Mesendoderm (in vitro differentiated cells): Measurements from ENCODE around the gene AMIGO2.
"Not testable (repeated sequence)": the region's sequence is repeated elsewhere in the genome, so short reads cannot be mapped to it uniquely, and the experiment has no call there.

Source experiments
- DNase-seq: peaks from one replicate; pipeline ENCODE4 v3.0.0; 2013
- H2AK5ac ChIP-seq: 2 replicates; pipeline ENCODE4 v1.6.1; 2013; ENCODE audit warnings: low read length, inconsistent platforms
- H2BK120ac ChIP-seq: 2 replicates; pipeline ENCODE4 v1.6.1; 2013; ENCODE audit warnings: low read depth, mild to moderate bottlenecking, low read length, moderate library complexity, mixed read lengths
- H2BK15ac ChIP-seq: replicated peaks from 2 replicates; pipeline ENCODE4 v1.6.1; 2013; ENCODE audit warnings: low read depth, mild to moderate bottlenecking, moderate library complexity
- H2BK5ac ChIP-seq: 2 replicates; pipeline ENCODE4 v1.6.1; 2013; ENCODE audit warnings: low read length, inconsistent platforms
- H3K18ac ChIP-seq: 2 replicates; pipeline ENCODE4 v1.6.1; 2013; ENCODE audit warnings: mild to moderate bottlenecking, low read length, mixed read lengths
- H3K23ac ChIP-seq: one replicate; pipeline ENCODE4 v1.6.1; 2013; ENCODE audit warnings: low read length
- H3K27ac ChIP-seq: 2 replicates; pipeline ENCODE4 v1.5.1; 2013; ENCODE audit warnings: low read depth, mild to moderate bottlenecking, inconsistent platforms, low read length, moderate library complexity
- H3K27me3 ChIP-seq: 2 replicates; pipeline ENCODE4 v1.6.1; 2013; ENCODE audit warnings: low read length, control low read depth, mild to moderate bottlenecking, inconsistent platforms; ENCODE audit not compliant: insufficient read depth, poor library complexity
- H3K36me3 ChIP-seq: 2 replicates; pipeline ENCODE4 v1.6.1; 2013; ENCODE audit warnings: low read length, inconsistent platforms; ENCODE audit not compliant: control insufficient read depth, insufficient read depth
- H3K4ac ChIP-seq: one replicate; pipeline ENCODE4 v1.6.1; 2013; ENCODE audit warnings: low read depth, mild to moderate bottlenecking, low read length, moderate library complexity
- H3K4me1 ChIP-seq: 2 replicates; pipeline ENCODE4 v1.6.1; 2013; ENCODE audit warnings: low read depth, low read length, inconsistent platforms; ENCODE audit not compliant: control insufficient read depth
- H3K4me2 ChIP-seq: 2 replicates; pipeline ENCODE4 v1.6.1; 2013; ENCODE audit warnings: low read length
- H3K4me3 ChIP-seq: 2 replicates; pipeline ENCODE4 v1.5.1; 2013; ENCODE audit warnings: mild to moderate bottlenecking, low read length
- H3K56ac ChIP-seq: one replicate; pipeline ENCODE4 v1.6.1; 2013; ENCODE audit warnings: low read length
- H3K79me1 ChIP-seq: 2 replicates; pipeline ENCODE4 v1.6.1; 2013; ENCODE audit warnings: low read length, inconsistent platforms
- H3K79me2 ChIP-seq: 2 replicates; pipeline ENCODE4 v1.6.1; 2013; ENCODE audit warnings: mild to moderate bottlenecking, low read length; ENCODE audit not compliant: control insufficient read depth, insufficient read depth
- H3K9ac ChIP-seq: 2 replicates; pipeline ENCODE4 v1.6.1; 2013; ENCODE audit warnings: low read length, inconsistent platforms
- H4K5ac ChIP-seq: one replicate; pipeline ENCODE4 v1.6.1; 2013; ENCODE audit warnings: low read length
- H4K8ac ChIP-seq: one replicate; pipeline ENCODE4 v1.6.1; 2013; ENCODE audit warnings: low read depth, mild to moderate bottlenecking, control low read depth, low read length, moderate library complexity
- WGBS: extraction: QIAGEN DNeasy Blood & Tissue Kit; methylation state at CpG from one replicate; pipeline ENCODE4 v1.1.7; 2013; ENCODE audit warnings: low lambda C conversion rate, missing lambda C conversion rate; ENCODE audit not compliant: insufficient coverage; ENCODE audit errors: extremely low coverage; 5-methylcytosine and 5-hydroxymethylcytosine counted together

AMIGO2 gene

DNA sequence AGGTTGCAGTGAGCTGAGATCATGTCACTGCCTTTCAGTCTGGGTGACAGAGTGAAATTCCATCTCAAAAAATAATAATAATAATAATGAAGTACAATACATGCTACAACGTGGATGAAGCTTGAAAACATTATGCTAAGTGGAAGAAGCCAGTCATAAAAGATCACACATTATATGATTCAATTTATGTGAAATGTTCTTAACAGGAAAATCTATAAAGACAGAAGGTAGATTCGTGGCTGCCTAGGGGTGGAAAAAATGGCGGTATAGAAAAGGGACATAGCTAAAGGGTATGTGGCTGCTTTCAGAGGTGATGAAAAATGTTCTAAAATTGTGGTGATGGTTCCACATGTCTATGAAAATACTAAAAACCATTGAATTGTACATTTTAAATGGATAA is 41.0 kb upstream of the AMIGO2 start:
- Histone ChIP-seq H2AK5ac (no peak overlapping the region), H2BK5ac (no peak overlapping the region), H3K18ac (no peak overlapping the region), H3K4ac (no peak overlapping the region), H4K5ac (no peak overlapping the region), H3K4me2 (no peak overlapping the region), H3K56ac (no peak overlapping the region), H3K23ac (no peak overlapping the region), H3K79me2 (no peaks in the 10 kb centered on the region), H3K27ac (no peak overlapping the region), H3K4me1 (no peaks in the 10 kb centered on the region), H2BK120ac (no peak overlapping the region), H3K79me1 (no peaks in the 10 kb centered on the region), H3K9ac (no peak overlapping the region), H3K36me3 (no peaks in the 10 kb centered on the region), H2BK15ac (no peak overlapping the region), H3K4me3 (no peak overlapping the region), H3K27me3 (no peaks in the 10 kb centered on the region), H4K8ac (no peak overlapping the region)
- no peak for DNase-seq
- WGBS = no CpG with 5 or more reads among the region's 3 CpGs

DNA sequence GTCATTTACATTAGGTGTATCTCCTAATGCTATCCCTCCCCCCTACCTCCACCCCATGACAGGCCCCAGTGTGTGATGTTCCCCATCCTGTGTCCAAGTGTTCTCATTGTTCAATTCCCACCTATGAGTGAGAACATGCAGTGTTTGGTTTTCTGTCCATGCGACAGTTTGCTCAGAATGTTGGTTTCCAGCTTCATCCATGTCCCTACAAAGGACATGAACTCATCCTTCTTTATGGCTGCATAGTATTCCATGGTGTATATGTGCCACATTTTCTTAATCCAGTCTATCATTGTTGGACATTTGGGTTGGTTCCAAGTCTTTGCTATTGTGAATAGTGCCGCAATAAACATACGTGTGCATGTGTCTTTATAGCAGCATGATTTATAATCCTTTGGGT is 37.5 kb upstream of the AMIGO2 start:
- H3K79me1 ChIP-seq, H4K5ac ChIP-seq, H3K18ac ChIP-seq, H3K4me2 ChIP-seq, H2BK120ac ChIP-seq, H3K36me3 ChIP-seq, DNase-seq, H3K23ac ChIP-seq, H3K4ac ChIP-seq, H3K27ac ChIP-seq, H3K27me3 ChIP-seq, H3K4me1 ChIP-seq, H3K79me2 ChIP-seq, H2BK15ac ChIP-seq, H2AK5ac ChIP-seq, H2BK5ac ChIP-seq, H3K4me3 ChIP-seq, H4K8ac ChIP-seq, H3K9ac ChIP-seq, H3K56ac ChIP-seq: not testable (repeated sequence)
- WGBS = no CpG with 5 or more reads among the region's 3 CpGs

DNA sequence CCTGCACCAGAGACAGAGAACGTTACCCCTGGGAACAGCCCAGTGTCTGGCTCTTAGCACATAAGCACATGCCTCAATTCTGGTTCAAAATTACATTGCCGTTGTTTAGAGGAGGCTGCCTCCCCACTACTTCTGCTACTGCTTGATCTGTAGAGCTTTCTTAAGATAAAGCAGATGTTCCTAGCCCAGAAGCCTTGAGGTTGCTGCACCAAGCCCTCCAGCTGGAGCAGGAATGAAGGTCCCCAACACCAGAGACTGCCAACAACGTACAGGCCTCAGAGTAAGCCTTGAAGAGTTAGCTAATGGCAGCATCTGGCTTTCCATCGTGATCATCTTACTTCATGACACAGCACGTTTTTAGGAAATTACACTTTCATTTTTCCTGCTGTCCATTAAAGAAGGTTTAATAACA is 34.7 kb upstream of the AMIGO2 start:
- Histone ChIP-seq H4K8ac (no peak overlapping the region), H3K23ac (no peak overlapping the region), H3K56ac (no peak overlapping the region), H2BK15ac (no peak overlapping the region), H3K79me1 (no peaks in the 10 kb centered on the region), H3K4ac (no peak overlapping the region), H2BK5ac (no peak overlapping the region), H3K4me3 (no peak overlapping the region), H2AK5ac (no peak overlapping the region), H3K27me3 (no peaks in the 10 kb centered on the region), H3K4me1 (peaks cover 3% of the 10 kb centered on the region), H3K36me3 (no peaks in the 10 kb centered on the region), H4K5ac (no peak overlapping the region), H3K79me2 (no peaks in the 10 kb centered on the region), H2BK120ac (no peak overlapping the region), H3K27ac (no peak overlapping the region), H3K4me2 (no peak overlapping the region), H3K9ac (no peak overlapping the region), H3K18ac (no peak overlapping the region)
- no CpG with 5 or more reads among the region's 5 CpGs for WGBS
- no peak for DNase-seq

DNA sequence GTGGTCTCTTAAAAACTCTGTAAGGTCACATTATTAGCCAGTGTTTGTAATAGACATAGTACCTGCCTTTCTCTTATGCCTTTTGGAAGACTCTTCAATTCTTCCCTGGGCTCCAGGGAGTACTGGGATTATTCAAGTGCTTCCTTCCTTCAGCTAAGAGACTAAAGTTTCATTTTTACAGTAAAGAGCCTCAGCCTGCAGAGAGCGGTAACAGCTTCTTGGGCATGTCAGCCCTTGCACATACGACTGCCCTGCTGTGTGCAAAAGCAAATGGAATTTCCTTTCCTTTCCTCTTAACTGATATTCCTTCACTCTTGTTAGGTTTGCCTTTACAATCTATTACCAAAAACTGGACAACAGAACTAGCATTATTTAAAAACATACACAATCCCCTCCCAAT is 32.9 kb upstream of the AMIGO2 start:
- H3K27ac ChIP-seq = no peak overlapping the region
- H3K56ac ChIP-seq = no peak overlapping the region
- H3K9ac ChIP-seq = no peak overlapping the region
- peaks cover 3% of the 10 kb centered on the region for H3K4me1 ChIP-seq
- H3K4me2 ChIP-seq = no peak overlapping the region
- no peaks in the 10 kb centered on the region for H3K27me3 ChIP-seq
- no peak for DNase-seq
- H4K8ac ChIP-seq = no peak overlapping the region
- no peak overlapping the region for H3K4ac ChIP-seq
- no peak overlapping the region for H2BK15ac ChIP-seq
- H2BK120ac ChIP-seq = no peak overlapping the region
- H3K4me3 ChIP-seq = no peak overlapping the region
- H3K23ac ChIP-seq = no peak overlapping the region
- H3K79me2 ChIP-seq = no peaks in the 10 kb centered on the region
- no CpG with 5 or more reads among the region's 2 CpGs for WGBS
- H4K5ac ChIP-seq = no peak overlapping the region
- no peak overlapping the region for H2AK5ac ChIP-seq
- H3K79me1 ChIP-seq = no peaks in the 10 kb centered on the region
- H2BK5ac ChIP-seq = no peak overlapping the region
- H3K18ac ChIP-seq = no peak overlapping the region
- no peaks in the 10 kb centered on the region for H3K36me3 ChIP-seq

DNA sequence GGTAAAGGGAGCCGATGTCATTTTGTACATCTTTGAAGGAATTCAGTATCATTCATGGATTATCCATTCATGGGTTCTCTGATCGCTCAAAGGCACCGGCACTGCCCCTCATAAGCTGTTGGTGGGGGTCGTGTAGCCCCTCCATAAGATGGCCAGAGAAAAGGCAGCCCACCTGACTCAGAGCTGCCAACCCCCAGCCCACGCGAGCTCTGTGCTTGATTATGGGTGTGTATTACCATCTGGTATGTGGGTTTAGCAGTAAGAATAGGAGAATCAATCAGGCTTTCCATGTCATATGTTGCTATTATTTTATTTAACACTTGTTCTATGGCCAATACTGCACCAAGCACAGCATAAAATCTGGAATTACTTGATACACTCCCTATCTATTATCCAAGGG is 32.1 kb upstream of the AMIGO2 start:
- Histone ChIP-seq H2BK15ac (no peak overlapping the region), H3K36me3 (no peaks in the 10 kb centered on the region), H3K23ac (no peak overlapping the region), H2AK5ac (no peak overlapping the region), H3K4me1 (peaks cover 3% of the 10 kb centered on the region), H3K27ac (no peak overlapping the region), H3K27me3 (no peaks in the 10 kb centered on the region), H3K9ac (no peak overlapping the region), H3K4me2 (no peak overlapping the region), H3K79me1 (no peaks in the 10 kb centered on the region), H2BK120ac (no peak overlapping the region), H2BK5ac (no peak overlapping the region), H3K79me2 (no peaks in the 10 kb centered on the region), H3K4ac (no peak overlapping the region), H4K5ac (no peak overlapping the region), H3K4me3 (no peak overlapping the region), H4K8ac (no peak overlapping the region), H3K56ac (no peak overlapping the region), H3K18ac (no peak overlapping the region)
- no peak for DNase-seq
- WGBS = no CpG with 5 or more reads among the region's 6 CpGs

DNA sequence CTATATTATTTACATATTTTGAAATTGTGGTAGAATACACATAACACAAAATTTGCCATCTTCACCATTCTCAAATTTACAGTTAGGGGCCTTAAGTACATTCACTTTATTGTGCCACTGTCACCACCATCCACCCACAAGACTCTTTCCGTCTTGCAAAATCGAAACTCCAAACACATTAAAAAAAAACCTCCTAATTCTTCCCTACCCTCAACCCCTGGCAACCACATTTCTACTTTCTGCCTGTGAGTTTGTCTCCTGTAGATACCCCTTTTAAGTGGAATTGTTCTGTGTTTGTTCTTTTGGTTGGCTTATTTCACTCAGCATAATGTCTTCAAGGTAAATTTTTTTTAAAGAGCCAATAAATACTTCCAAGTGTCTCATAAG is 31.6 kb upstream of the AMIGO2 start:
- H2BK5ac ChIP-seq = no peak overlapping the region
- no peak overlapping the region for H3K4me3 ChIP-seq
- no peak overlapping the region for H3K4me2 ChIP-seq
- no peak overlapping the region for H3K23ac ChIP-seq
- H2BK120ac ChIP-seq = no peak overlapping the region
- H4K5ac ChIP-seq = no peak overlapping the region
- no peaks in the 10 kb centered on the region for H3K36me3 ChIP-seq
- H3K56ac ChIP-seq = no peak overlapping the region
- H3K27ac ChIP-seq = no peak overlapping the region
- H3K9ac ChIP-seq = no peak overlapping the region
- no peak overlapping the region for H3K4ac ChIP-seq
- no peak overlapping the region for H3K18ac ChIP-seq
- no peaks in the 10 kb centered on the region for H3K79me1 ChIP-seq
- DNase-seq = no peak
- H3K27me3 ChIP-seq = no peaks in the 10 kb centered on the region
- peaks cover 3% of the 10 kb centered on the region for H3K4me1 ChIP-seq
- no peak overlapping the region for H2AK5ac ChIP-seq
- H2BK15ac ChIP-seq = no peak overlapping the region
- 100% methylated on average over 2 of the region's 2 CpGs for WGBS
- H4K8ac ChIP-seq = no peak overlapping the region
- no peaks in the 10 kb centered on the region for H3K79me2 ChIP-seq
